ENCODE results near the gene ASCC1. TPM values are rescaled to one million over a fixed set of nuclear protein-coding genes. Genes with fewer than 3 reads are reported as not detected.

ASCC1 gene
- polyA plus RNA-seq, 2 of the 4 experiments (the other 2 are of a cell fraction): 56.5 to 82.3 TPM

GRCh38 chr10:72253578-72253977, 37.5 kb upstream of the ASCC1 start:
- POLR2A ChIA-PET: interaction anchor here (1.2 to 4.4 kb wide), 2 partner anchors 20 to 21 kb away, joined by 3 to 61 read pairs; partner anchors contain the start of gene DDIT4
- no peak for ATAC-seq
- no peak overlapping the region for H3K4me3 ChIP-seq

GRCh38 chr10:72252972-72253371, 36.9 kb upstream of the ASCC1 start:
- FAIRE-seq: no peak
- TF ChIP-seq HOXA7 (CRISPR knock-in tag; IDR thresholded peaks at IDR 0.05) (no peak), HDAC2 (IDR thresholded peaks at IDR 0.05) (no peak), MAZ (IDR thresholded peaks at IDR 0.05; ENCODE audit: borderline replicate concordance, low read depth, low read length) (no peak), HOXB13 (CRISPR knock-in tag; IDR thresholded peaks at IDR 0.05; ENCODE audit: low read depth) (no peak), CEBPB (IDR thresholded peaks at IDR 0.05) (no peak), FOSB (CRISPR knock-in tag; IDR thresholded peaks at IDR 0.05) (no peak), FOSL2 (IDR thresholded peaks at IDR 0.05) (no peak), FOSL2 (CRISPR knock-in tag; IDR thresholded peaks at IDR 0.05) (no peak), HOXB5 (CRISPR knock-in tag; IDR thresholded peaks at IDR 0.05) (no peak), NPAS2 (CRISPR knock-in tag; IDR thresholded peaks at IDR 0.05; ENCODE audit: borderline replicate concordance) (no peak), USF2 (IDR thresholded peaks at IDR 0.05) (no peak), SREBF2 (IDR thresholded peaks at IDR 0.05) (no peak)
- ATAC-seq: no peak
- ChIA-PET POLR2A (interaction anchor here (0.5 to 4.4 kb wide), 2 partner anchors 21 to 67 kb away, joined by 3 to 61 read pairs; partner anchors contain the start of gene DDIT4), CTCF (interaction anchor here (0.9 to 4.0 kb wide), 8 partner anchors 9 to 359 kb away, joined by 3 to 16 read pairs (median 4); partner anchors contain the start of gene DDIT4)
- Histone ChIP-seq H3K9me3 (no peaks in the 10 kb centered on the region), H3K27ac (peak overlapping the region; percentile 99 to 100), H3K4me1 (peaks cover 68% of the 10 kb centered on the region), H3K4me3 (no peak overlapping the region), H3K4me2 (no peak overlapping the region)
- 84% methylated on average over 3 of the region's 3 CpGs for WGBS (ENCODE audit: missing lambda C conversion rate)
- no peak for DNase-seq (ENCODE audit: low read depth in 1 of 2, low spot score in 1 of 2)

More at GRCh38 chr10:72253578-72253977, 37.5 kb upstream of the ASCC1 start:
- peaks cover 63% of the 10 kb centered on the region for H3K4me1 ChIP-seq
- TF ChIP-seq CHD4 (IDR thresholded peaks at IDR 0.05; ENCODE audit: borderline replicate concordance): no peak
- TF ChIP-seq HOXA7 (CRISPR knock-in tag; IDR thresholded peaks at IDR 0.05): no peak
- TF ChIP-seq MAZ (IDR thresholded peaks at IDR 0.05; ENCODE audit: borderline replicate concordance, low read depth, low read length): no peak
- TF ChIP-seq MAX (IDR thresholded peaks at IDR 0.05): no peak
- peak overlapping the region; percentile 99 to 100 for H3K27ac ChIP-seq
- H3K4me2 ChIP-seq: no peak overlapping the region
- FAIRE-seq: no peak
- CTCF ChIA-PET: interaction anchor here (0.9 to 4.0 kb wide), 8 partner anchors 10 to 84 kb away, joined by 3 to 16 read pairs (median 7); partner anchors contain the start of gene DDIT4
- WGBS (ENCODE audit: missing lambda C conversion rate): 94% methylated on average over 7 of the region's 7 CpGs
- H3K9me3 ChIP-seq: no peaks in the 10 kb centered on the region
- DNase-seq (ENCODE audit: low read depth in 1 of 2, low spot score in 1 of 2): no peak

GRCh38 chr10:72251635-72252034, 35.6 kb upstream of the ASCC1 start:
- Histone ChIP-seq H3K4me2 (no peak overlapping the region), H3K4me3 (no peak overlapping the region), H3K4me1 (peaks cover 65% of the 10 kb centered on the region), H3K27ac (peak overlapping the region; percentile 99 to 100), H3K9me3 (no peaks in the 10 kb centered on the region)
- TF ChIP-seq FOSL2 (IDR thresholded peaks at IDR 0.05) (no peak), FOSL2 (CRISPR knock-in tag; IDR thresholded peaks at IDR 0.05) (no peak), EHF (CRISPR knock-in tag; IDR thresholded peaks at IDR 0.05) (no peak), TP53 (CRISPR knock-in tag; IDR thresholded peaks at IDR 0.05) (no peak), CEBPB (IDR thresholded peaks at IDR 0.05) (no peak), SREBF2 (IDR thresholded peaks at IDR 0.05) (no peak), ELK1 (IDR thresholded peaks at IDR 0.05; ENCODE audit: low read depth, low read length) (no peak), RAD21 (conservative IDR thresholded peaks at IDR 0.05 in 1 of 2, IDR thresholded peaks at IDR 0.05 in 1 of 2) (no peak), MAZ (IDR thresholded peaks at IDR 0.05; ENCODE audit: borderline replicate concordance, low read depth, low read length) (no peak), RCOR1 (IDR thresholded peaks at IDR 0.05; ENCODE audit: low read depth, low read length) (no peak), SMC3 (IDR thresholded peaks at IDR 0.05) (no peak), EP300 (IDR thresholded peaks at IDR 0.05) (no peak), BHLHE40 (IDR thresholded peaks at IDR 0.05; ENCODE audit: low read depth, low read length) (no peak), POLR2AphosphoS2 (conservative IDR thresholded peaks at IDR 0.05; ENCODE audit: low read length) (no peak), REST (IDR thresholded peaks at IDR 0.05) (no peak), USF2 (IDR thresholded peaks at IDR 0.05) (no peak), HEYL (CRISPR knock-in tag; IDR thresholded peaks at IDR 0.05) (no peak), ESRRA (IDR thresholded peaks at IDR 0.05; ENCODE audit: borderline replicate concordance, low read length) (no peak)
- POLR2A ChIA-PET: interaction anchor here (0.6 to 0.7 kb wide), 4 partner anchors 10 to 106 kb away, joined by 3 to 7 read pairs (median 4); no protein-coding TSS in a partner anchor
- DNase-seq (ENCODE audit: low read depth in 1 of 2, low spot score in 1 of 2) (no peak), ATAC-seq (no peak), FAIRE-seq (no peak)
- CTCF ChIA-PET: interaction anchor here (0.8 to 1.6 kb wide), 3 partner anchors 22 to 77 kb away, joined by 3 to 4 read pairs (median 3); partner anchors contain the start of gene DDIT4
- WGBS (ENCODE audit: missing lambda C conversion rate): 78% methylated on average over 6 of the region's 6 CpGs
